Esophagus muscularis mucosa (tissue), 4 donors: Measurements from ENCODE around the gene TLL2.

Experiments used
- CTCF ChIP-seq, 3 experiments: fragments of 200-600 bp in 2 of 3; fragments of 450-650 bp in 1 of 3; sonication (generic) in 2 of 3; IDR thresholded peaks; one replicate each; pipeline ENCODE4 v1.5.1; 2017 to 2019; ENCODE audit warnings: antibody characterized with exemption in 3 of 3, mild to moderate bottlenecking in 2 of 3, moderate library complexity in 1 of 3
- EP300 ChIP-seq: sonication (generic); formaldehyde crosslinking; IDR thresholded peaks from one replicate; pipeline ENCODE4 v1.6.1; 2017; ENCODE audit warnings: antibody characterized with exemption
- POLR2A ChIP-seq: fragments of 450-650 bp; IDR thresholded peaks from one replicate; pipeline ENCODE4 v1.6.1; 2017; ENCODE audit warnings: antibody characterized with exemption, moderate library complexity, mild to moderate bottlenecking, low read depth
- POLR2AphosphoS5 ChIP-seq, 2 donors: sonication (generic); formaldehyde crosslinking; IDR thresholded peaks; one replicate each; pipeline ENCODE4 v1.6.1; 2017; ENCODE audit warnings: antibody characterized with exemption in 2 of 2

GRCh38 chr10:96407560-96408069 is 106.1 kb downstream of the TLL2 start:
- TF ChIP-seq CTCF (IDR thresholded peaks at IDR 0.05) (no peak), POLR2AphosphoS5 (IDR thresholded peaks at IDR 0.05) (no peak), EP300 (no peak), POLR2A (no peak)
